Stimulated activated CD8-positive, alpha-beta memory T cell treated with anti-CD3 and anti-CD28 coated beads, Interleukin-12 subunit alpha, Interleukin-12 subunit beta, amount 100 ng/mL, for 1 hour (primary cell): Measurements from ENCODE around the gene TEN1.
"Not testable (repeated sequence)": the region's sequence is repeated elsewhere in the genome, so short reads cannot be mapped to it uniquely, and the experiment has no call there.

ENCODE experiments used
- DNase-seq: peaks from one replicate; pipeline ENCODE4 v3.0.0-alpha.2; 2020; ENCODE audit warnings: low read depth

TEN1 gene

DNA sequence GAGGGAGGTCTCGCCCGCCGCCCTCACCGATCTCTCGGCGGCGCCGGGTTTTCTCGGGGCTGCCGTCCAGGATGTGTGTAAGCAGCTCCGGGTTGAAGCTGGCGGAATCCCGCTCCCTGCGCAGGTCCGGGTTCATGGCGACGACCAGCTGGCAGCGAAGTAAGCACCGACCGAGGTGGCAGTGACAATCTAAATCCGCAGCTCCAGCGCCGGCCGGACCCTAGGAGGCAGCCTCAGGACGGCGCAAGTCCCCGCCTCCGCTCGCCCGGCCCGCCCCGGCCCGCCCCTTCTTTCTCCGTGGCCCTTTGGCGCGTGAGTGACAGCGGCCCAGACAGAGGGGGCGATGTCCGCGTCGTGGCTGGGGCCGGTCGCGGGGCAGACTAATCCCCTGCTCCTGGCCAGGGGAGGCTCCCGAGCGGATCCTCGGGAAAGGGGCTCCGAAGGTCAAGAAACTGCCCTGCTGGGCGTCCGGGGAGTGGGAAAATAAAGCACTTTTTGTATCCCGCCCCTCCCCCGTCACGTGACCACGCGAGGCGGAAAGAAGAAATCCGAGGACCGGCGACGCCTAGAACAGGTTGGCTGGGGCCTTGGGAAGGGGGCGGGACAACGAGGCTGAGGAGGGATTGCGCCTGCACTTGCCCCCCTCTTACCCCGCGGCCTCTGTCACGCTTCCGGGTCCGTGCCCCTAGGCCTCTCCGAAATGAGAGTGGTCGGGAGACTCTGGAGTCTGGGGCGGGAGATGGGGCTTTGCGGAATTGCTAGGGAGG is at the start of gene TEN1, which contains the start of gene ACOX1:
Gene TEN1 (plus strand): TSS at position 303 of the 767 bp plus-strand sequence. CDS start 6,953 bp downstream, outside the sequence.
Gene ACOX1 (minus strand): TSS at position 229 of the 767 bp plus-strand sequence. CDS start 93 bp downstream, at position 136.
- DNase-seq: peak; percentile 96

- DNase-seq: no peak
Observed at GRCh38 chr17:75931062-75931461, 48.0 kb upstream of the TEN1 start.

- no peak for DNase-seq
Observed at GRCh38 chr17:75932852-75933251, 46.2 kb upstream of the TEN1 start.

DNA sequence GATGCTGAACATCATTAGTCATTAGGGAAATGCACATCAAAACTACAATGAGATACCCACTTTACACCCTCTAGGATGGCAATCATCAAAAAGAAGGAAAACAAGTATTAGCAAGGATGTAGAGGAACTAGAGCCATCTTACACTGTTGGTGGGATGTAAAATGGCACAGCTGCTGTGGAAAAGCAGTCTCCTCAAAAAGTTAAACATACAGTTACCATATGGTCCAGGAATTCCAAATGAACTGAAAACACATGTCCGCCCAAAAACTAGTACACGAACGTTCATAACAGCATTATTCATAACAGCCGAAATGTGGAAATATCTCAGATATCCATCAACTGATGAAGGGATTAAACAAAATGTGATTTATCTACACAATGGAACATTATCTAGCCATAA is 45.2 kb upstream of the TEN1 start:
- DNase-seq: no peak

DNA sequence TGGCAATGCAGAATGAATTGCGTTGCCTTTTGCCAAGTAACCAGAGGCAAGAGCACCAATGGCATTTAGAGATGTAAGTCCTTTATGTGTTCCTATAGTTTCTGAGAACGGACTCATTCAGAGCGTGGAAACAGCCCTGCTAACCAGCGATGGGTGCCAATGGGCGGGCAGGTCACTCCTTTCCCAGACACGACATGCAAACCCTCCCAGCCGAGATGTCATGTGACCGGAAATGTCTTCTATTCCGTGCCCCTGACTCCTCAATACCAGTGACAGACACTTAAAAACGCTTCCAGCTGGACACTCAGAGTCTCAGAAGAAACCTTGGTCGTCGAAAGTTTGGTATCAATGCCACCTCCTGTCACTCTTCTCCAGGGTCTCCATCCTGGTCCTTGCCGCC is 41.4 kb upstream of the TEN1 start:
- DNase-seq: no peak

GRCh38 chr17:75940727-75941441 is 38.2 kb upstream of the TEN1 start, which contains the start of gene FBF1:
TSS of gene FBF1 (minus strand) at chr17:75941042. CDS start at chr17:75938149, 2,893 bp downstream.
- DNase-seq: peak; percentile 72

- no peak for DNase-seq
Observed at GRCh38 chr17:75941442-75941819, 37.6 kb upstream of the TEN1 start.

DNA sequence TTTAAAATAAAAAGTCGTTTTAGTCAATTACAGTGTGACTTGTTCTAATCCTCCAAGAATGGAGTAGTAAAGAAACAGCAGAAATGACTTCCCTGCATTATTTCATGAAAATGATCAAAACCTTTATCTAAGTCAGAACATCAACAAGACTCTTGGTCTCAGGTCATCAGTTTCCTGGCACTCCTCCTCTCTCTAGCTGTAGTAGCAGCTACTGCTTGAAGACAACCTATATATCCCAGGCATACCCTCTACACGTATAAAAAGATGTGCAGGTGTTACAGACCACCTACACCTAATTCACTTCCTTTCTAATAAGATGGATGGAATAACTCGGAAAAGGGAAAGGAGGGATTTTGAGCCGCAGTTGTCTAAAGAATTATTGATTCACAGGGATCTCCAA is 36.6 kb upstream of the TEN1 start:
- no peak for DNase-seq

- DNase-seq: no peak
Observed at GRCh38 chr17:75943491-75943890, 35.5 kb upstream of the TEN1 start.

- no peak for DNase-seq
Observed at GRCh38 chr17:75945211-75945610, 33.8 kb upstream of the TEN1 start.

GRCh38 chr17:75950421-75950820 is 28.6 kb upstream of the TEN1 start:
- no peak for DNase-seq

GRCh38 chr17:75950855-75951554 is 28.0 kb upstream of the TEN1 start:
- DNase-seq: no peak

DNA sequence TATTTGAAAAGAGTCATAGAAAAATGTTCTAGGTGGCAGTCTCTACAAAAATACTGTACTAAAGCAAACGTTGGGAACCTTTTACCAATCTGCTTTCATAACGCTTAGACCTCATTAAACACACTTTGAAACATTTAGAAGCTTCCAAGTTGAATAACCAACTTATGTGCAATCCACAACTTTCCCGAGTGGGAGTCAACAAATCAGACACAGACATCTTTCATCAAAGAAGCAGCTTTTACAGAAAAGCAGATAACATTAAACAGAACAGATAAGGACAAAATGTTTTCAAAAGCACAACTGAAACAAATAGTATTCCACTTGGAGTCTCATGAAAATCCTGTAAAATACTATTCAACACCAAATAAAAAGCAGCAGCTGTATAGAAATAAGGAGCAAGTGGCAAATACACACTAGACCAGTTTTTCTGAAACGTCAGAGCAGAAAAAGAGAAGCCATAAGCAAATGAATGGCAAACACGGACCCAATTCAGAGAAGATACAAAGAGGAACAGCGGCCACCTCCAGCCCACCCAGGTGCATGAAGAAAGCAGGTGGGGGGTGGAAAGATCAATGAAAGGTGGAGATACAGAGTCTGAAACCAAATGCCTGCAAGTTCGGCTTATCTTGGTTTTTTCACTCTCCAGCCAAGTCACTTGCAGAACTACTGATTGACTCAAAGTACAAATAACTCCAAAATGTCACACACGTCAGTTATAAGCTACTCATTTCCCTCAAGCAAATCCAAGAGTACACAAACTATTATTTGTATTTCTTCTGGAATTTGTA is 19.8 kb upstream of the TEN1 start:
- no peak for DNase-seq

DNA sequence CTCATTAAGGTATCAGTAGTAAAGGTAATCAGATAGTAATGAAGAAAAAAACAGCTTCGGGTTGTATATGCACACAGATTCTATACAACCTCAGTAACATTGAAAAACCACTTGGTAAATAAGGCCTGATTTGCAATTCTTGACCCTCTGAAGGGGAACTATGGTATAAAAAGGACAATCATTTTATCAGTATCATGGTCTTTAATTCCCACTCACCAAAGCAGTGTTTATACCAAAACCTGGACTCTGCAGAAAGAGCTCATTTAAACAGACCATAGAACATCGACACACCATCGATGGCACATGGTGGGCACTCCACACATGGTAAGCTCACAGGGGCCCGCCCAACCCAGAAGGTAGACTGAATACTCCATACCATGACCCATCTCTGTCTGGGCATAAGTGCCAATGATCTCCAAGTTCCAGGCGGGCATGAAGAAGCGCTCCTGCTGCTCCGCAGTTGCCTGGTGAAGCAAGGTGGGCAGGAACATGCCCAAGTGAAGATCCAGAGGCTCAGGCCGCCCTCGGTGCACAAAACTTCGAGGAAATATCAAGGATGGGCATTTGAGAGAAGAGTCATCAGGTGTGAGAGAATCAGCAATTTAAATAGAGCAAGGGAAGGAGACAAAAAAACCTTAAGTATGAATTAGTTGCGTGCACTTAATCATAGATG is 19.1 kb upstream of the TEN1 start:
- DNase-seq: no peak

DNA sequence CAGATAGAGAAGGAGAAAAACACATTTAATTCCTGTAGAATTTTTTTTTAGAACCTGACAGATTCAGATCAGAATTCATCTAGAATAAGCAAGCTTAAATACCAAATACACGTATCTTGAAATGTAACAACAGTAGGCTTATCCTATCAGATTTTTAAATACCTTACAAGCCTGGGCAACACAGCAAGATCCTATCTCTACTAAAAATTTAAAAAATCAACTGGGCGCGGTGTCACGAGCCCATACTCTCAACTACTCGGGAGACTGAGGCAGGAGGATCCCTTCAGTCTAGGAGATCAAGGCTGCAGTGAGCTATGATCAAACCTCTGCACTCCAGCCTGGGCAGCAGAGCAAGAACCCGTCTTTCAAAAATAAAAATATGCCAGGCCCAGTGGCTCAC is 13.6 kb upstream of the TEN1 start:
- DNase-seq: no peak

DNA sequence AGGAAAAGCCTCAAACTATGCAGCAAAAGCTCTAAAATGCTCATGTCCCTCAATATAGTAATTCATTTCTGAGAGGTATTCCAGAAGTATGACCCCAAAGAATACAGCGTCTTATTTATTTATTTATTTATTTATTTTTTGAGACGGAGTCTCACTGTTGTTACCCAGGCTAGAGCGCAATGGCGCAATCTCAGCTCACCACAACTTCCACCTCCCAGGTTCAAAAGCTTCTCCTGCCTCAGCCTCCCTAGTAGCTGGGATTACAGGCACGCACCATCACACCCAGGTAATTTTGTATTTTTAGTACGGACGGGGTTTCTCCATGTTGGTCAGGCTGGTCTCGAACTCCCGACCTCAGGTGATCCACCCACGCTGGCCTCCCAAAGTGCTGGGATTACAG is 10.0 kb upstream of the TEN1 start:
- DNase-seq: not testable (repeated sequence)

DNA sequence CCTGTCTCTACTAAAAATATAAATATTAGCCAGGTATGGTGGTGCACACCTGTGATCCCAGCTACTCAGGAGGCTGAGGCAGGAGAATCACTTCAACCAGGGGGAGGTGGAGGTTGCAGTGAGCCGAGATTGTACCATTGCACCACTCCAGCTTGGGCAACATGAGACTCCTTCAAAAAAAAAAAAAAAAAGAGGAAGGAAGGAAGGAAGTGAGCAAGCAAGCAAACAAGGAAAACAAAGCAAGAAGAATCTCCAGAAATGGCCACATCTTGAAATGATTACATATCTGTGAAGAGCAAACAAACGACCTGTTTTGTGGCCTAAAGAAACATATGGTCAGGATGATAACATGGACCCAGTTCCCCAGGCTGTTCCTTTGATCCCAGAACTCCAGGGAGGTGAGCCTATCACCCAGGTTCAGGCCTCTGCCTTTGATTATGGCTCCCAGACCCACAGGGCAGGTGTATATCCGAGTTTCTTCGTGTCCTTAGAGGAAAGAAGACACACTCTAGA is 9.0 kb upstream of the TEN1 start:
- DNase-seq: no peak

DNA sequence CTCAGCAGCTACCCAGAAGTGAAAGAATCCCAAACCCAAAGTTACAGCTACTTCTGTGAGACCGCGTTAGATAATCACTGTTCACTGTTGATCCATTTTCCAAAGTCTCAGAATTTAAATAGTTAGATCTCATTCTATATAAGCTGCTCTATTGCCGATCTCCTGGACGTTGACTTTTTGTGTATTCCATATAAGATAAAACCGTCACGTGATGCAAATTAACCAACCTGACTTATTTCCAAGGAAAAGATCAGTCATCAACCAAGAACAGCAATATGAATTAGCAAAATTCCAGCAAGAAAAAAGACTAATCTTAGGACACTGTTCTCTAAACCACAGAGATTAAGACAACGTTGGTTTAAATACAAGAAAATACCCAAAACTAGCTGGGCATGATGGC is 8.4 kb upstream of the TEN1 start:
- DNase-seq: no peak

- not testable (repeated sequence) for DNase-seq
Observed at GRCh38 chr17:75975187-75975586, 3.9 kb upstream of the TEN1 start.

DNA sequence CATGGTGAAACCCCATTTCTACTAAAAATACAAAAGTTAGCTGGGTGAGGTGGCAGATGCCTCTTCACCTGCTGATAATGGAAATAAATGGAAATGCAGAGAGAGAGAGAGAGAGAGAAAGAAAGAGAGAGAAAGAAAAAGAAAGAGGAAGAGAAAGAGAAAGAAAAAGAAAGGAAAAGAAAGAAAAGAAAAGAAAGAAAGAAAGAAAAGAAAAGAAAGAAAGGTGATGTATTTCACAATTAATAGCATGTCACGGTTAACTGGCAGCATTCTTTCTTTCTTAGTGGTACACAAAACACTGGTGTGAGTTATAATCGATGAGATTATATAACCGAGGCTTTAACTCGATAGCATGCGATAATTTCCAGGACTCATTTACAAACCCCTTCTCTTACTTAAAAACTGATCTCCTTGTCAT is 3.3 kb upstream of the TEN1 start:
- no peak for DNase-seq
